Stimulated activated memory B cell treated with anti-CD40 and anti-IgM and Interleukin-4, amounts not matched to agents 10 μg/mL and 1 μg/mL and 100 μg/mL, for 72 hours (primary cell): ENCODE data around the gene TACR2.

Experiments
- ATAC-seq: fragments of 150-1000 bp; cut with Tn5 transposase; 2 replicates; pipeline ENCODE4 v1.10.0; 2021
- H3K27ac Mint-ChIP-seq: one replicate; pipeline ENCODE4 v1.8.0; 2022; ENCODE audit warnings: mild to moderate bottlenecking, mixed read lengths
- H3K27me3 Mint-ChIP-seq: one replicate; pipeline ENCODE4 v1.8.0; 2022; ENCODE audit warnings: mixed read lengths
- H3K36me3 Mint-ChIP-seq: one replicate; pipeline ENCODE4 v1.8.0; 2022; ENCODE audit warnings: mixed read lengths
- H3K4me1 Mint-ChIP-seq: one replicate; pipeline ENCODE4 v1.8.0; 2022; ENCODE audit warnings: mixed read lengths
- H3K4me3 Mint-ChIP-seq: one replicate; pipeline ENCODE4 v1.8.0; 2022; ENCODE audit warnings: mild to moderate bottlenecking, moderate library complexity, mixed read lengths
- H3K9me3 Mint-ChIP-seq: one replicate; pipeline ENCODE4 v1.8.0; 2022; ENCODE audit warnings: mixed read lengths

The TACR2 gene

DNA sequence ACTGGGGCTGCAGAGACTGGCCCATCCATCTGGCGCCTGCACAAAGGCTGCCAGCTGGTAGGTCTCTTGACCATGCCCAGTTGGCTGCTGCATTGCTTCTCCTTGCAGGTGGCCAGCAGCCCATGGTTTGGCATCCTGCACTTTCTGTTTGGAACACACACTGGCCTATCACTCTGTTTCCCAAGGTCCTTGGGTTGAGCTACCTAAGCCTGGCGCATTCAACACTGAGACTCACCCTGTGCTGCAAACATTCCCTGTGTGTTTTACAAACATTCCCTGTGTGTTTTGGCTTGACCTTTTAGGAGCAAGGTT, 55.5 kb downstream of the TACR2 start:
- peaks cover 31% of the 10 kb centered on the region for H3K4me1 Mint-ChIP-seq
- no peak overlapping the region for H3K27ac Mint-ChIP-seq
- H3K9me3 Mint-ChIP-seq: no peaks in the 10 kb centered on the region
- H3K27me3 Mint-ChIP-seq: no peaks in the 10 kb centered on the region
- H3K36me3 Mint-ChIP-seq: peaks cover 28% of the 10 kb centered on the region
- H3K4me3 Mint-ChIP-seq: no peak overlapping the region
- no peak for ATAC-seq

DNA sequence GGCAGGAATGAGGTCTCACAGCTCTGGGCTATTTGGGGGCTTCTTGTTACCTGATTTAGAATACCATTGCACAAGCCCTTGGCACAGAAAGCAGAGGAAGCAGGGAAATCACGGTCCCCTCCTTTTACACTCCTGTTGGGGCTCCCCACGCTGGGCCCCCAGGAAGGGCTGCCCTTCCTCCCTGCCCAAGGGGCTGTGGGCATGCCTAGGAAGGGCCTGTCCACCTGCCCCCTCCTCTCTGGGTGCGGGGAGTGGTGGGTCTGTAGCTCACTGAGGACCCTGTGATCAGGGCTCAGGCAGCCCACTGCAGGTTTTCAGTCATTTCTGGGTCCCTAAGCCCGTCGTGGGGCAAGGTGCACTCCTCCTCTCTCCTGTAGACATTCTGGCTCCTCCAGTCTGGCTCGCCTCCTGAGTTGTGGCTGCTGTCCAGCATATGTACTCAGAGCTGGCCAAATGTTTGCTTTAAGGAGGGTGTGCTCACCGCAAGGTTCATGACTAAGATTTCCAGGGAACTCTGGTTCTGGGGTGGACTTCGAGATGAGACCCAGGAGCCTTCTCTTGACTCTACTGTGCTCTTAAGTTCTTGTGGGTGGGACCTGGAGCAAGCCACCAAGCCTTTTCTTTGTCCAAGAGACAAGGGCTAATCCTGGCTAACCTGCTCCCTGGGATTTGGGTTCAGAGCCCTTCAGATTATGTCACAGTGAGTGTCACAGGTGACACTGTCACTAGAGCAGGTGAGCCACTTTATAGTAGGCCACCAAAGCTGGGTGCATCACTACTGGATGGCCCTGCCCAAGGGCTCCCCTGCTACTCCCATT, 56.0 kb downstream of the TACR2 start:
- Mint-ChIP-seq H3K27me3 (no peaks in the 10 kb centered on the region), H3K9me3 (no peaks in the 10 kb centered on the region), H3K36me3 (peaks cover 28% of the 10 kb centered on the region), H3K4me1 (peaks cover 31% of the 10 kb centered on the region), H3K4me3 (no peak overlapping the region), H3K27ac (peak overlapping the region; percentile 19)
- ATAC-seq: no peak

DNA sequence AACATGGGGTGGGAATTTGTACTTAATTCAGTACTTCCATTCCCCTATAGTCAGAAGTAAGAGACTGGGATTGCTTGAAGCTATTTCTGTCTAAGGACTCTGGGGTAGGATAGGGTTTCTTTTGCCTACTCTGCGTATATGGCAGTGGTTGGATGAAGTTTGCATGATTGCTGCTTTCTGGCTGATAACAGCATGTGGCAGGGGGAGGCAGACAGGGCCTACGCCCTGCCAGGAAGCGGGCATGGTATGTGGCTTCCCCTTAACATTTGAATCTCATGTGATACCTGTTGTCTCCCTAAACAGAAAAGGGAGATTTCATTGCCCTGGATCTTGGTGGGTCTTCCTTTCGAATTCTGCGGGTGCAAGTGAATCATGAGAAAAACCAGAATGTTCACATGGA, 57.1 kb downstream of the TACR2 start:
- no peak overlapping the region for H3K4me3 Mint-ChIP-seq
- no peaks in the 10 kb centered on the region for H3K27me3 Mint-ChIP-seq
- no peak overlapping the region for H3K27ac Mint-ChIP-seq
- ATAC-seq: peak; percentile 43
- H3K4me1 Mint-ChIP-seq: peaks cover 31% of the 10 kb centered on the region
- H3K9me3 Mint-ChIP-seq: no peaks in the 10 kb centered on the region
- peaks cover 28% of the 10 kb centered on the region for H3K36me3 Mint-ChIP-seq

DNA sequence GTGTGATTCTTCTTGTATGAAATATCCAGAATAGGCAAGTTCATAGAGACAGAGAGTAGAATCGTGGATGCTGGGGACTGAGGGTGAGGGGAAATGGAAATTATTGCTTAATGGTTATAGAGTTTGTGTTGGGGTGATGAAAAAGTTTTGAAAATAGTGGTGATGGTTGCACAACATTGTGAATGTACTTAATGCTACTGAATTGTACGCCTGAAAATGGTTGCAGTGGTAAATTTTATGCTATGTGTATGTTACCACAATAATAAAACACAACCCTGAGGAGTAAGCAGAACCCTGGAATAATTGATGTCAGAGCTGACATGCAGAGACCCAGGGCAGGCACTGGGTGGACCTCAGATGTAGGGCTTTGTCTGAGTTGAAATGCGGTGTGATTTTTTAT, 57.6 kb downstream of the TACR2 start:
- H3K4me1 Mint-ChIP-seq: peaks cover 36% of the 10 kb centered on the region
- H3K27ac Mint-ChIP-seq: no peak overlapping the region
- H3K36me3 Mint-ChIP-seq: peaks cover 31% of the 10 kb centered on the region
- no peaks in the 10 kb centered on the region for H3K27me3 Mint-ChIP-seq
- H3K9me3 Mint-ChIP-seq: no peaks in the 10 kb centered on the region
- no peak for ATAC-seq
- no peak overlapping the region for H3K4me3 Mint-ChIP-seq

DNA sequence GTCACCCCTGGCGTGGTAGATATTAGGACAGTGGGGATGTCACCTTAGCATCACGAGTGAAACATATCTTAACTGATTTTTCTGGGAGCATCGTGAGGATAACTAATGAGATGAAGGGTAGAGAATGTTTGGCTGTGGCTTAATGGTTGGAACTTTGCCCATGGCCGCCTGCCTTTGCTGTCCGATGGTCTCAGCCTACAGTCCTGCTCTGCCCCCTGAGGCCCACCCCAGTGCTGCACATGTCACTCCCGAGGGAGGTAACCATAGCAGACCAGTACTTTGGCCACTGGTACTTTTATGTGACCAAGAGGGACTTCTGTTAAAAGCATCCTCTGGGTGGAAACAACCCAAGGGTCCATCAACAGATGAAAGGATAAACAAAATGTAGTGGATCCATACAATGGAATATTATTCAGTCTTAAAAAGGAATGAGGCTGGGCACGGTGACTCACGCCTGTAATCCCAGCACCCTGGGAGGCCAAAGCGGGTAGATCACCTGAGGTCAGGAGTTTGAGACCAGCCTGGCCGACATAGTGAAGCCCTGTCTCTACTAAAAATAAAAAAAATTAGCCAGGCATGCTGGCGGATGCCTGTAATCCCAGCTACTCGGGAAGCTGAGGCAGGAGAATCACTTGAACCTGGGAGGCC, 58.4 kb downstream of the TACR2 start:
- H3K4me1 Mint-ChIP-seq: peaks cover 43% of the 10 kb centered on the region
- H3K27ac Mint-ChIP-seq: peak overlapping the region; percentile 66
- no peak for ATAC-seq
- peaks cover 33% of the 10 kb centered on the region for H3K36me3 Mint-ChIP-seq
- H3K9me3 Mint-ChIP-seq: no peaks in the 10 kb centered on the region
- no peak overlapping the region for H3K4me3 Mint-ChIP-seq
- H3K27me3 Mint-ChIP-seq: no peaks in the 10 kb centered on the region

DNA sequence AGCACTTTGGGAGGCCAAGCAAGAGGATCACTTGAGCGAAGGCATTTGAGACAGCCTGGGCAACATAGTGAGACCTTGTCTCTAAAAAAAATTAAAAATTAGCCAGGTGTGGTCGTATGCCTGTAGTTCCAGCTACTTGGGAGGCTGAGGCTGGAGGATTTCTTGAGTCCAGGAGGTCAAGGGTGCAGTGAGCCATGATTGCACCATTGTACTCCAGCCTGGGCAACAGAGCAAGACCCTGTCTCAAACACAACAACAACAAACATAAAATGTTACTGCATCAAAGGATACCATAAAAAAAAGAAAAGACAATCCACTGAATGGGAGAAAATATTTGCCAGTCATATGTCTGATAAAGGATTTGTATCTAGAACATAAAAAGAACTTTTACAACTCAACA, 60.5 kb downstream of the TACR2 start:
- Mint-ChIP-seq H3K27ac (no peak overlapping the region), H3K4me1 (peaks cover 36% of the 10 kb centered on the region)

DNA sequence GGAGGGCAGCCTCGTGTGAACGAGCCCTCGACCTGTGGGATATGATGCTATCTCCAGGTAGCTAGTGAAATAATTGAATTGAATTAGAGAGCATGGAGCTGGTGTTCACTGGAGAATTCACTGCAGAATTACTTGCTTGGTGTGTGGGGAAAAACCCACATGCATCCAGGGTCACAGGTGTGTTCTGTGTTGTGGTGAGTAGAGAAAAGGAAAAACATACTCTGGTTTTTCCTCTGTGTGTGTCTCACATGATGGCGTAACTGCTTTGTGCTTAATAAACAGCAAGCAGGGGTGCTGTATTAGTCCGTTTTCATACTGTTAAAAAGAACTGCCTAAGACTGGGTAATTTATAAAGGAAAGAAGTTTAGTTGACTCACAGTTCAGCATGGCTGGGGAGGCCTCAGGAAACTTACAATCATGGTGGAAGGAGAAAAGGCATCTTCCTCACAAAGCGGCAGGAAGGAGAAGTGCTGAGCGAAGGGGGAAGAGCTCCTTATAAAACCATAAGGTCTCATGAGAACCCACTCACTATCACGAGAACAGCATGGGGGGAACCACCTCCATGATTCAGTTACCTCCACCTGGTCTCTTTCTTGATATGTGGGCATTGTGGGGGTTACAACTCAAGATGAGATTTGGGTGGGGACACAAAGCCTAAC, 62.6 kb downstream of the TACR2 start:
- Mint-ChIP-seq H3K27me3 (no peaks in the 10 kb centered on the region), H3K27ac (peak overlapping the region; percentile 35), H3K4me1 (peaks cover 37% of the 10 kb centered on the region), H3K9me3 (no peaks in the 10 kb centered on the region), H3K4me3 (no peak overlapping the region), H3K36me3 (peaks cover 16% of the 10 kb centered on the region)
- ATAC-seq: no peak

More for the DNA sequence above, 60.5 kb downstream of the TACR2 start:
- no peak overlapping the region for H3K4me3 Mint-ChIP-seq
- H3K36me3 Mint-ChIP-seq: peaks cover 29% of the 10 kb centered on the region
- no peaks in the 10 kb centered on the region for H3K9me3 Mint-ChIP-seq
- H3K27me3 Mint-ChIP-seq: no peaks in the 10 kb centered on the region
- ATAC-seq: no peak
